GM08714 (cell line): ENCODE data around the gene GLDN.
"Not testable (repeated sequence)": the region's sequence is repeated elsewhere in the genome, so short reads cannot be mapped to it uniquely, and the experiment has no call there.

Experiments used
- H3K4me3 ChIP-seq: fragments of 200-500 bp; sonication (Bioruptor generic); 2 replicates; pipeline ENCODE4 v1.5.1; 2014; ENCODE audit warnings: mild to moderate bottlenecking, low read length, inconsistent platforms
- ZNF274 ChIP-seq: IDR thresholded peaks from 2 replicates; pipeline ENCODE4 v1.6.1; 2012; ENCODE audit warnings: mild to moderate bottlenecking, low read depth, low read length

The GLDN gene

GRCh38 chr15:51444112-51444511 lies 102.7 kb downstream of the GLDN start:
- H3K4me3 ChIP-seq, result no peak overlapping the region
- TF ChIP-seq ZNF274, result no peak

GRCh38 chr15:51444807-51445206 lies 103.4 kb downstream of the GLDN start:
- no peak for TF ChIP-seq ZNF274
- no peak overlapping the region for H3K4me3 ChIP-seq

GRCh38 chr15:51446029-51446744 lies 104.7 kb downstream of the GLDN start:
- H3K4me3 ChIP-seq, result not testable (repeated sequence)

- no peak for TF ChIP-seq ZNF274
- H3K4me3 ChIP-seq, result no peak overlapping the region
Measured at GRCh38 chr15:51447855-51448621, 106.6 kb downstream of the GLDN start.

GRCh38 chr15:51448622-51449399 lies 107.4 kb downstream of the GLDN start:
- H3K4me3 ChIP-seq, result no peak overlapping the region

GRCh38 chr15:51450001-51450400 lies 108.5 kb downstream of the GLDN start:
- H3K4me3 ChIP-seq, result no peak overlapping the region
- no peak for TF ChIP-seq ZNF274

More at GRCh38 chr15:51448622-51449399, 107.4 kb downstream of the GLDN start:
- TF ChIP-seq ZNF274, result no peak
